Measurements from ENCODE around the gene BDKRB1.

DNA sequence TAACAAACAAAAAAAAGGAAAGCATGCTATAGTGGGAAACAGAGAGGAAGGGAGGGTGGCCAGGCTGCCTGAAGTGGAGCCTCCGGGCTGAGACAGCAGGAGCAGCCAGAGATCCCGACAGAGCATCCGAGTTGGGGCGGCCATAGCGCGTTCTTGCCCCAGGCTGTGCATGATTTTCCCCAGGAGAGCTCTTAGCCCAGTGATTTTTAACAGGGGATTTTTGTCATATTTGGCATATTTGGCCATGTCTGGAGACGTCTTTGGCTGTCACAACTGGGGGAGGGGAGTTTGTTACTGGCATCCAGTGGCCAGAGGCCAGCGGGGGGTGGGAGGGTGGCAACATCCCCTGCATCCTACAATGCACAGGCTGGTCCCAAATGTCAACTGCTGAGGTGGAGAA is 23.6 kb downstream of the BDKRB1 start:
- no peak for TF ChIP-seq POLR2A (IDR thresholded peaks at IDR 0.05)
- TF ChIP-seq CTCF (IDR thresholded peaks at IDR 0.05): no peak
